ENCODE data around the gene CEL. TPM values are rescaled to one million over a fixed set of nuclear protein-coding genes. Genes with fewer than 3 reads are reported as not detected.

Gene CEL
- total RNA-seq, 3 donors from 2014 or later = 0.29 to 0.98 (median 0.32) TPM

GRCh38 chr9:133063159-133063499 is 1.3 kb downstream of the CEL start:
- no peak for TF ChIP-seq POLR2A (IDR thresholded peaks at IDR 0.05)
- no peak for TF ChIP-seq POLR2AphosphoS5 (IDR thresholded peaks at IDR 0.05)
- no peak for TF ChIP-seq CTCF (IDR thresholded peaks at IDR 0.05)
- H3K4me3 ChIP-seq = no peak overlapping the region
- no peaks in the 10 kb centered on the region for H3K36me3 ChIP-seq
- no peaks in the 10 kb centered on the region for H3K4me1 ChIP-seq
- H3K27ac ChIP-seq = no peak overlapping the region
- no peaks in the 10 kb centered on the region for H3K27me3 ChIP-seq
- no peak for DNase-seq (ENCODE audit: low spot score in 2 of 2)
- intact Hi-C loops (cut with DNase I; ENCODE audit: low total_unique reads) = no loop called here
- no peaks in the 10 kb centered on the region for H3K9me3 ChIP-seq

- H3K36me3 ChIP-seq = no peaks in the 10 kb centered on the region
- H3K9me3 ChIP-seq = no peaks in the 10 kb centered on the region
- no peak for DNase-seq (ENCODE audit: low spot score in 2 of 2)
- no peaks in the 10 kb centered on the region for H3K27me3 ChIP-seq
- no peak for TF ChIP-seq POLR2A (IDR thresholded peaks at IDR 0.05)
- TF ChIP-seq POLR2AphosphoS5 (IDR thresholded peaks at IDR 0.05) = no peak
- TF ChIP-seq CTCF (IDR thresholded peaks at IDR 0.05) = no peak
- no peak overlapping the region for H3K4me3 ChIP-seq
- H3K4me1 ChIP-seq = no peaks in the 10 kb centered on the region
- intact Hi-C loops (cut with DNase I; ENCODE audit: low total_unique reads) = no loop called here
- H3K27ac ChIP-seq = no peak overlapping the region
Measured at GRCh38 chr9:133063500-133064231, 1.9 kb downstream of the CEL start.

GRCh38 chr9:133064241-133065069 is 2.7 kb downstream of the CEL start:
- H3K4me3 ChIP-seq = no peak overlapping the region
- intact Hi-C loops (cut with DNase I; ENCODE audit: low total_unique reads) = no loop called here

GRCh38 chr9:133065070-133065388 is 3.2 kb downstream of the CEL start:
- DNase-seq (ENCODE audit: low spot score in 2 of 2) = no peak
- Histone ChIP-seq H3K9me3 (no peaks in the 10 kb centered on the region), H3K4me3 (no peak overlapping the region), H3K4me1 (no peaks in the 10 kb centered on the region), H3K27me3 (no peaks in the 10 kb centered on the region), H3K36me3 (no peaks in the 10 kb centered on the region), H3K27ac (no peak overlapping the region)
- no peak for TF ChIP-seq CTCF (IDR thresholded peaks at IDR 0.05)
- TF ChIP-seq POLR2AphosphoS5 (IDR thresholded peaks at IDR 0.05) = no peak
- TF ChIP-seq POLR2A (IDR thresholded peaks at IDR 0.05) = no peak
- intact Hi-C loops (cut with DNase I; ENCODE audit: low total_unique reads) = no loop called here

More at GRCh38 chr9:133064241-133065069, 2.7 kb downstream of the CEL start:
- no peak overlapping the region for H3K27ac ChIP-seq
- no peaks in the 10 kb centered on the region for H3K9me3 ChIP-seq
- TF ChIP-seq POLR2A (IDR thresholded peaks at IDR 0.05) = no peak
- no peak for TF ChIP-seq POLR2AphosphoS5 (IDR thresholded peaks at IDR 0.05)
- TF ChIP-seq CTCF (IDR thresholded peaks at IDR 0.05) = no peak
- no peaks in the 10 kb centered on the region for H3K36me3 ChIP-seq
- H3K4me1 ChIP-seq = no peaks in the 10 kb centered on the region
- DNase-seq (ENCODE audit: low spot score in 2 of 2) = no peak
- H3K27me3 ChIP-seq = no peaks in the 10 kb centered on the region
